Sigmoid colon (tissue), 7 donors: ENCODE measurements around the gene AEBP1. TPM values are rescaled to one million over a fixed set of nuclear protein-coding genes. Genes with fewer than 3 reads are reported as not detected.
A peak's percentile ranks its signal among the peaks of the same experiment; 100 is the strongest.

Experiments
- DNase-seq: peaks from one replicate; pipeline ENCODE4 v3.0.0-alpha.2; 2019
- H3K27ac ChIP-seq, 4 donors: fragments of 200-600 bp; sonication (generic); one replicate each; pipeline ENCODE4 v1.5.1; 2016 to 2019; ENCODE audit warnings: mild to moderate bottlenecking in 1 of 4
- H3K27me3 ChIP-seq, 3 donors: fragments of 200-600 bp; sonication (generic); one replicate each; pipeline ENCODE4 v1.5.1; 2019; ENCODE audit warnings: mild to moderate bottlenecking in 1 of 3
- H3K36me3 ChIP-seq, 4 donors: fragments of 200-600 bp; sonication (generic); one replicate each; pipeline ENCODE4 v1.5.1; 2016 to 2019
- H3K4me1 ChIP-seq, 4 donors: fragments of 200-600 bp; sonication (generic); one replicate each; pipeline ENCODE4 v1.5.1; 2017 to 2019
- H3K4me3 ChIP-seq, 4 donors: fragments of 200-600 bp; sonication (generic); one replicate each; pipeline ENCODE4 v1.5.1; 2017 to 2019; ENCODE audit warnings: mild to moderate bottlenecking in 2 of 4, moderate library complexity in 1 of 4
- H3K9me3 ChIP-seq, 4 donors: fragments of 200-600 bp in 3 of 4; sonication (generic) in 3 of 4; one replicate each; pipeline versions ENCODE4 v1.5.1 to v1.6.1; 2013 to 2019
- CTCF ChIP-seq, 4 experiments: fragments of 450-650 bp in 3 of 4; fragments of 200-600 bp in 1 of 4; IDR thresholded peaks; one replicate each; pipeline ENCODE4 v1.5.1; 2016 to 2019; ENCODE audit warnings: antibody characterized with exemption in 4 of 4, mild to moderate bottlenecking in 3 of 4, moderate library complexity in 2 of 4
- EP300 ChIP-seq, 4 donors: sonication (generic); formaldehyde crosslinking; IDR thresholded peaks; one replicate each; pipeline ENCODE4 v1.6.1; 2017; ENCODE audit warnings: antibody characterized with exemption in 4 of 4
- POLR2A ChIP-seq, 2 donors: fragments of 450-650 bp; IDR thresholded peaks; one replicate each; pipeline ENCODE4 v1.6.1; 2016; ENCODE audit warnings: antibody characterized with exemption in 2 of 2, mild to moderate bottlenecking in 2 of 2, moderate library complexity in 2 of 2
- POLR2AphosphoS5 ChIP-seq, 4 donors: sonication (generic); formaldehyde crosslinking; IDR thresholded peaks; one replicate each; pipeline ENCODE4 v1.6.1; 2017; ENCODE audit warnings: antibody characterized with exemption in 4 of 4
- WGBS, 2 donors: extraction: QIAGEN DNeasy Blood & Tissue Kit; methylation state at CpG; one replicate each; pipeline ENCODE4 v1.1.7; 2013; 5-methylcytosine and 5-hydroxymethylcytosine counted together
- intact Hi-C: fragments of 100-400 bp; cut with DNase I; formaldehyde crosslinking; loops from one replicate; pipeline ENCODE4 v1.15.1; 2023
- polyA plus RNA-seq, 3 donors: library from polyadenylated mRNA; stranded (reverse); fragments of 200-250 nt; gene quantifications; one replicate each; pipeline ENCODE4 v1.2.3, GENCODE V29; 2013
- total RNA-seq, 4 donors: library from RNA; depleted of rRNA; stranded (reverse); fragments of >200 nt; gene quantifications; one replicate each; pipeline ENCODE4 v1.1.0, GENCODE V29; 2016
- donor health status: healthy with polysubstance abuse.
- donor health status: Bipolar disorder and iron deficiency.
- donor health status: healthy.

The AEBP1 gene
- total and polyA plus RNA-seq, 7 donors: 2.5 to 182 (median 74.6) TPM

GRCh38 chr7:44152971-44153947 is 49.1 kb downstream of the AEBP1 start:
- DNase-seq: peak; percentile 57

GRCh38 chr7:44153948-44154335 is 49.8 kb downstream of the AEBP1 start:
- no peak for TF ChIP-seq POLR2AphosphoS5 (IDR thresholded peaks at IDR 0.05)
- H3K4me3 ChIP-seq: no peak overlapping the region
- 91 to 92% methylated on average over 5 of the region's 5 CpGs for WGBS, 2 donors
- intact Hi-C loops: no loop called here
- H3K27ac ChIP-seq: no peak overlapping the region
- H3K36me3 ChIP-seq: no peaks in the 10 kb centered on the region
- H3K4me1 ChIP-seq: no peaks in the 10 kb centered on the region
- DNase-seq: peak; percentile 17
- H3K9me3 ChIP-seq: no peaks in the 10 kb centered on the region
- no peaks in the 10 kb centered on the region for H3K27me3 ChIP-seq

More at GRCh38 chr7:44152971-44153947, 49.1 kb downstream of the AEBP1 start:
- WGBS, 2 donors: 83 to 84% methylated on average over 22 of the region's 22 CpGs
- Histone ChIP-seq H3K9me3 (no peaks in the 10 kb centered on the region), H3K4me1 (no peaks in the 10 kb centered on the region), H3K27me3 (no peaks in the 10 kb centered on the region), H3K27ac (no peak overlapping the region), H3K4me3 (no peak overlapping the region), H3K36me3 (no peaks in the 10 kb centered on the region)
- TF ChIP-seq POLR2A (IDR thresholded peaks at IDR 0.05) (no peak), POLR2AphosphoS5 (IDR thresholded peaks at IDR 0.05) (no peak), CTCF (IDR thresholded peaks at IDR 0.05) (no peak), EP300 (IDR thresholded peaks at IDR 0.05) (no peak)
- intact Hi-C loops: no loop called here

- TF ChIP-seq EP300 (IDR thresholded peaks at IDR 0.05) (no peak), CTCF (IDR thresholded peaks at IDR 0.05) (no peak), POLR2A (IDR thresholded peaks at IDR 0.05) (no peak), POLR2AphosphoS5 (IDR thresholded peaks at IDR 0.05) (no peak)
- no peaks in the 10 kb centered on the region for H3K9me3 ChIP-seq
- intact Hi-C loops: no loop called here
- DNase-seq: peak; percentile 18
- H3K4me3 ChIP-seq: no peak overlapping the region
- WGBS, 2 donors: 66 to 82% methylated on average over 3 of the region's 3 CpGs
- no peaks in the 10 kb centered on the region for H3K36me3 ChIP-seq
- H3K4me1 ChIP-seq: no peaks in the 10 kb centered on the region
- H3K27ac ChIP-seq: no peak overlapping the region
- no peaks in the 10 kb centered on the region for H3K27me3 ChIP-seq
These were observed 50.6 kb downstream of the AEBP1 start for GRCh38 chr7:44154703-44155102.

- no peaks in the 10 kb centered on the region for H3K36me3 ChIP-seq
- H3K27ac ChIP-seq: no peak overlapping the region
- H3K27me3 ChIP-seq: no peaks in the 10 kb centered on the region
- H3K4me1 ChIP-seq: no peaks in the 10 kb centered on the region
- TF ChIP-seq POLR2A (IDR thresholded peaks at IDR 0.05) (no peak), EP300 (IDR thresholded peaks at IDR 0.05) (no peak), POLR2AphosphoS5 (IDR thresholded peaks at IDR 0.05) (no peak), CTCF (IDR thresholded peaks at IDR 0.05) (no peak)
- no peaks in the 10 kb centered on the region for H3K9me3 ChIP-seq
- intact Hi-C loops: no loop called here
- WGBS, 2 donors: 69 to 86% methylated on average over 8 of the region's 8 CpGs
- no peak overlapping the region for H3K4me3 ChIP-seq
- DNase-seq: peak; percentile 39
These were observed 51.3 kb downstream of the AEBP1 start for GRCh38 chr7:44155191-44156185.
